Body of pancreas (tissue), 4 donors: ENCODE results near the gene OR6C6. TPM values are rescaled to one million over a fixed set of nuclear protein-coding genes. Genes with fewer than 3 reads are reported as not detected.
"Not testable (repeated sequence)": the region's sequence is repeated elsewhere in the genome, so short reads cannot be mapped to it uniquely, and the experiment has no call there.

ENCODE experiments used
- ATAC-seq: fragments of 150-250 bp; one replicate; pipeline ENCODE4 v1.9.1; 2016
- DNase-seq, 4 donors: peaks; one replicate each; pipeline ENCODE4 v3.0.0-alpha.2; 2019
- H3K27ac ChIP-seq, 4 donors: fragments of 200-600 bp; sonication (generic); 1 replicate in 3 of 4; 2 replicates in 1 of 4; pipeline versions ENCODE4 v1.5.1 to v1.6.1; 2016 to 2019; ENCODE audit warnings: mild to moderate bottlenecking in 1 of 4, mixed read lengths in 1 of 4, moderate library complexity in 1 of 4
- H3K27me3 ChIP-seq, 2 donors: fragments of 200-600 bp; sonication (generic); one replicate each; pipeline ENCODE4 v1.6.0; 2016; ENCODE audit warnings: mild to moderate bottlenecking in 1 of 2
- H3K36me3 ChIP-seq, 2 donors: fragments of 200-600 bp; sonication (generic); replicated peaks in 1 of 2; 2 replicates each; pipeline ENCODE4 v1.5.1; 2016; ENCODE audit warnings: low read depth in 2 of 2; ENCODE audit not compliant: insufficient read depth in 1 of 2
- H3K4me1 ChIP-seq: fragments of 200-600 bp; sonication (generic); one replicate; pipeline ENCODE4 v1.6.0; 2016
- H3K4me3 ChIP-seq, 2 donors: fragments of 200-600 bp; sonication (generic); 1 replicate in 1 of 2; 2 replicates in 1 of 2; pipeline ENCODE4 v1.5.1; 2016 to 2019
- H3K9me3 ChIP-seq, 3 donors: fragments of 200-600 bp; sonication (generic); 1 replicate in 2 of 3; 2 replicates in 1 of 3; pipeline ENCODE4 v1.5.1; 2016
- CTCF ChIP-seq, 7 experiments: fragments of 450-650 bp in 4 of 7; fragments of 200-600 bp in 3 of 7; sonication (generic) in 3 of 7; IDR thresholded peaks; one replicate each; pipeline ENCODE4 v1.5.1; 2016 to 2019; ENCODE audit warnings: antibody characterized with exemption in 7 of 7
- POLR2A ChIP-seq, 3 donors: fragments of 450-650 bp; IDR thresholded peaks; one replicate each; pipeline ENCODE4 v1.6.1; 2016; ENCODE audit warnings: antibody characterized with exemption in 3 of 3, mild to moderate bottlenecking in 2 of 3
- WGBS, 2 donors: methylation state at CpG; one replicate each; pipeline ENCODE4 v1.1.5; 2017; 5-methylcytosine and 5-hydroxymethylcytosine counted together
- intact Hi-C: fragments of 100-400 bp; cut with DNase I; formaldehyde crosslinking; loops from one replicate; pipeline ENCODE4 v1.15.1; 2023
- total RNA-seq, 2 donors: library from RNA; depleted of rRNA; stranded (reverse); fragments of >200 nt; gene quantifications; one replicate each; pipeline ENCODE4 v1.1.0, GENCODE V29; 2016

The OR6C6 gene
- total RNA-seq, result not detected

GRCh38 chr12:55296469-55296868, at the start of gene OR6C6:
OR6C6 (minus strand) TSS chr12:55296569; CDS start chr12:55295232, 1,337 bp downstream.
- Histone ChIP-seq H3K9me3 (no peaks in the 10 kb centered on the region), H3K4me3 (no peak within 1 kb of the TSS), H3K27ac (no peak within 1 kb of the TSS), H3K27me3 (no peaks in the 10 kb centered on the region), H3K4me1 (no peaks in the 10 kb centered on the region), H3K36me3 (no peaks in the 10 kb centered on the region)
- DNase-seq (no peak), ATAC-seq (no peak)
- intact Hi-C loops, result no loop called here
- no peak for TF ChIP-seq POLR2A (IDR thresholded peaks at IDR 0.05)
- no peak for TF ChIP-seq CTCF (IDR thresholded peaks at IDR 0.05)
- 63 to 83% methylated on average over 2 of the region's 2 CpGs for WGBS, 2 donors

GRCh38 chr12:55336002-55336401, 39.6 kb upstream of the OR6C6 start:
- 73 to 78% methylated on average over 10 of the region's 10 CpGs for WGBS, 2 donors
- H3K9me3 ChIP-seq, result no peaks in the 10 kb centered on the region
- H3K4me3 ChIP-seq, result no peak overlapping the region
- no peaks in the 10 kb centered on the region for H3K27me3 ChIP-seq
- DNase-seq (no peak), ATAC-seq (no peak)
- H3K27ac ChIP-seq, result no peak overlapping the region
- H3K4me1 ChIP-seq, result no peaks in the 10 kb centered on the region
- TF ChIP-seq POLR2A (IDR thresholded peaks at IDR 0.05) (no peak), CTCF (IDR thresholded peaks at IDR 0.05) (no peak)
- intact Hi-C loops, result no loop called here
- no peaks in the 10 kb centered on the region for H3K36me3 ChIP-seq

- no peaks in the 10 kb centered on the region for H3K4me1 ChIP-seq
- no peaks in the 10 kb centered on the region for H3K9me3 ChIP-seq
- no peak within 1 kb of the TSS for H3K4me3 ChIP-seq
- WGBS, 2 donors, result 87 to 100% methylated on average over 1 of the region's 1 CpG
- H3K27ac ChIP-seq, result no peak within 1 kb of the TSS
- intact Hi-C loops, result no loop called here
- H3K27me3 ChIP-seq, result no peaks in the 10 kb centered on the region
- ATAC-seq (no peak), DNase-seq (no peak)
- TF ChIP-seq POLR2A (IDR thresholded peaks at IDR 0.05) (no peak), CTCF (IDR thresholded peaks at IDR 0.05) (no peak)
- no peaks in the 10 kb centered on the region for H3K36me3 ChIP-seq
These were observed 34.1 kb upstream of the OR6C6 start, which contains the start of gene OR6C3 for GRCh38 chr12:55330446-55330845. OR6C3 (plus strand) TSS chr12:55330746; CDS start chr12:55331701, 955 bp downstream.

GRCh38 chr12:55325801-55326200, 29.4 kb upstream of the OR6C6 start:
- intact Hi-C loops, DNase-seq, ATAC-seq, H3K27me3 ChIP-seq, H3K4me1 ChIP-seq, H3K36me3 ChIP-seq, H3K27ac ChIP-seq, H3K9me3 ChIP-seq, H3K4me3 ChIP-seq: not testable (repeated sequence)
- WGBS, 2 donors, result 89 to 92% methylated on average over 6 of the region's 6 CpGs

- no peaks in the 10 kb centered on the region for H3K27me3 ChIP-seq
- no peak overlapping the region for H3K4me3 ChIP-seq
- DNase-seq (no peak), ATAC-seq (no peak)
- H3K9me3 ChIP-seq, result no peaks in the 10 kb centered on the region
- 16 to 24% methylated on average over 4 of the region's 4 CpGs for WGBS, 2 donors
- H3K36me3 ChIP-seq, result no peaks in the 10 kb centered on the region
- no peak for TF ChIP-seq CTCF (IDR thresholded peaks at IDR 0.05)
- TF ChIP-seq POLR2A (IDR thresholded peaks at IDR 0.05), result no peak
- intact Hi-C loops, result no loop called here
- H3K27ac ChIP-seq, result no peak overlapping the region
- H3K4me1 ChIP-seq, result no peaks in the 10 kb centered on the region
These were observed 23.8 kb upstream of the OR6C6 start for GRCh38 chr12:55320201-55320600.
